ENCODE results near the gene IGSF3.

- TF ChIP-seq, protein P1, sequence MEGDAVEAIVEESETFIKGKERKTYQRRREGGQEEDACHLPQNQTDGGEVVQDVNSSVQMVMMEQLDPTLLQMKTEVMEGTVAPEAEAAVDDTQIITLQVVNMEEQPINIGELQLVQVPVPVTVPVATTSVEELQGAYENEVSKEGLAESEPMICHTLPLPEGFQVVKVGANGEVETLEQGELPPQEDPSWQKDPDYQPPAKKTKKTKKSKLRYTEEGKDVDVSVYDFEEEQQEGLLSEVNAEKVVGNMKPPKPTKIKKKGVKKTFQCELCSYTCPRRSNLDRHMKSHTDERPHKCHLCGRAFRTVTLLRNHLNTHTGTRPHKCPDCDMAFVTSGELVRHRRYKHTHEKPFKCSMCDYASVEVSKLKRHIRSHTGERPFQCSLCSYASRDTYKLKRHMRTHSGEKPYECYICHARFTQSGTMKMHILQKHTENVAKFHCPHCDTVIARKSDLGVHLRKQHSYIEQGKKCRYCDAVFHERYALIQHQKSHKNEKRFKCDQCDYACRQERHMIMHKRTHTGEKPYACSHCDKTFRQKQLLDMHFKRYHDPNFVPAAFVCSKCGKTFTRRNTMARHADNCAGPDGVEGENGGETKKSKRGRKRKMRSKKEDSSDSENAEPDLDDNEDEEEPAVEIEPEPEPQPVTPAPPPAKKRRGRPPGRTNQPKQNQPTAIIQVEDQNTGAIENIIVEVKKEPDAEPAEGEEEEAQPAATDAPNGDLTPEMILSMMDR (IDR thresholded peaks at IDR 0.05; ENCODE audit: borderline replicate concordance, extremely low read depth, low read length, poor library complexity, severe bottlenecking) = no peak
- TF ChIP-seq EZH2 (IDR thresholded peaks at IDR 0.05; ENCODE audit: borderline replicate concordance, low read depth, low read length, severe bottlenecking) = no peak
Observed at GRCh38 chr1:116684575-116684974, 17.0 kb upstream of the IGSF3 start.
